Chondrocyte (in vitro differentiated cells): ENCODE results near the gene ACTR3. TPM values are rescaled to one million over a fixed set of nuclear protein-coding genes. Genes with fewer than 3 reads are reported as not detected.

Experiments
- DNase-seq: peaks from one replicate; pipeline ENCODE4 v3.0.0; 2021; ENCODE audit warnings: mixed read lengths, low spot score
- H3K27ac Mint-ChIP-seq: one replicate; pipeline ENCODE4 v1.8.0; 2021; ENCODE audit warnings: mild to moderate bottlenecking, moderate library complexity, mixed read lengths; ENCODE audit not compliant: unreplicated experiment
- H3K27me3 Mint-ChIP-seq: 2 replicates; pipeline ENCODE4 v1.8.0; 2021; ENCODE audit warnings: low read depth, mixed read lengths
- H3K36me3 Mint-ChIP-seq: 2 replicates; pipeline ENCODE4 v1.8.0; 2021; ENCODE audit warnings: low read depth, mixed read lengths
- H3K4me1 Mint-ChIP-seq: 2 replicates; pipeline ENCODE4 v1.8.0; 2021; ENCODE audit warnings: low read depth, mild to moderate bottlenecking, mixed read lengths
- H3K4me3 Mint-ChIP-seq: one replicate; pipeline ENCODE4 v1.8.0; 2021; ENCODE audit warnings: mild to moderate bottlenecking, moderate library complexity, mixed read lengths; ENCODE audit not compliant: unreplicated experiment
- H3K9me3 Mint-ChIP-seq: 2 replicates; pipeline ENCODE4 v1.8.0; 2021; ENCODE audit warnings: low read depth, mixed read lengths
- CTCF ChIP-seq: fragments of 200-600 bp; sonication (generic); IDR thresholded peaks from 2 replicates; pipeline ENCODE4 v1.5.0; 2021; ENCODE audit warnings: antibody characterized with exemption, mild to moderate bottlenecking, moderate library complexity
- total RNA-seq: library from RNA; stranded (reverse); gene quantifications from 3 replicates; pipeline ENCODE4 v1.2.1, GENCODE V29; 2021

ACTR3 gene
- total RNA-seq, 1 donor from 2014 or later = 434 TPM

DNA sequence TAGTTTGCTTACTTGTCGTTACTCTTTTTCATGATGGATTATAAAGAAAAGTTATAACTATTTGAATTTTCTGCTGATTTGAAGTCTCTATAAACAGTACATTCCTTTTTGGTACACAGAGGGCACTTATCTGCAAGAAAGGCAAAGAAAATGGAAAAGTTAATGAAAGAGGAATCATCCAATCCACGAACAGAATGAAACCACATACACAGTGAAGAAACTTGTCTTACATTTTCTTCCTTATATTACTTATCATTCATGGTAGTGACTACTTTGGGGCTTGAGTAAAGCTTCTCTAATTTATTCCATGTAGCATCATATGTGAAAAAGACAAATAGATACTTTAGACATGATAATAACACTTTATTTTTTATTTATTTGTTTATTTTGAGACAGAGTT is 14.8 kb upstream of the ACTR3 start:
- H3K4me3 Mint-ChIP-seq = no peak overlapping the region
- no peak for DNase-seq
- H3K27me3 Mint-ChIP-seq = no peaks in the 10 kb centered on the region
- TF ChIP-seq CTCF = no peak
- no peak overlapping the region for H3K27ac Mint-ChIP-seq
- H3K9me3 Mint-ChIP-seq = no peaks in the 10 kb centered on the region
- no peaks in the 10 kb centered on the region for H3K36me3 Mint-ChIP-seq
- peaks cover 19% of the 10 kb centered on the region for H3K4me1 Mint-ChIP-seq

GRCh38 chr2:113876503-113877387 is 13.1 kb upstream of the ACTR3 start:
- Mint-ChIP-seq H3K4me1 (peaks cover 19% of the 10 kb centered on the region), H3K36me3 (no peaks in the 10 kb centered on the region), H3K4me3 (no peak overlapping the region), H3K9me3 (no peaks in the 10 kb centered on the region), H3K27ac (no peak overlapping the region), H3K27me3 (no peaks in the 10 kb centered on the region)
- TF ChIP-seq CTCF = no peak
- no peak for DNase-seq

GRCh38 chr2:113877711-113878598 is 11.9 kb upstream of the ACTR3 start:
- H3K27ac Mint-ChIP-seq = peak overlapping the region; percentile 8
- no peak for TF ChIP-seq CTCF
- H3K4me3 Mint-ChIP-seq = no peak overlapping the region

GRCh38 chr2:113878743-113879142 is 11.1 kb upstream of the ACTR3 start:
- no peak overlapping the region for H3K4me3 Mint-ChIP-seq
- TF ChIP-seq CTCF = no peak
- no peak overlapping the region for H3K27ac Mint-ChIP-seq
- peaks cover 3% of the 10 kb centered on the region for H3K36me3 Mint-ChIP-seq
- H3K9me3 Mint-ChIP-seq = no peaks in the 10 kb centered on the region
- no peak for DNase-seq
- H3K27me3 Mint-ChIP-seq = no peaks in the 10 kb centered on the region
- peaks cover 19% of the 10 kb centered on the region for H3K4me1 Mint-ChIP-seq

More at GRCh38 chr2:113877711-113878598, 11.9 kb upstream of the ACTR3 start:
- H3K27me3 Mint-ChIP-seq = no peaks in the 10 kb centered on the region
- H3K36me3 Mint-ChIP-seq = peaks cover 1% of the 10 kb centered on the region
- no peaks in the 10 kb centered on the region for H3K9me3 Mint-ChIP-seq
- no peak for DNase-seq
- peaks cover 19% of the 10 kb centered on the region for H3K4me1 Mint-ChIP-seq

DNA sequence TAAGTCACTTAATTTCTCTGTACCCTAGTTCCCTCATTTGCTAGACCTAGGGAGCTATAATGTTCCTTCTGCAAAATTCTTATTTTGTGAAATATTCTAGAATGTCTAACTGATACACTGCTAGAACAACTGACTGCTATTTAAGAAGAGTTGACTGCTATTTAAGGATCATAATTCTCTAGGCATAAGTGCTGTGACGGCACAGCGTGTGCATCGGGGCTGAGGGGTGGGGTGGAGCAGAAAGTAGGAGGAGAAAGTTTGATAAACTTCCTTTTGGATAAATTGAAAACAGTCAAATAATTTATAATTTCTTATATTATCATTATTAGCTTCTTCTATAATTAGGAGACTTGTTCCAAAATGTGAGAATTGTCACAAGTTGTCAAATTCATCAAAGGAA is 10.4 kb upstream of the ACTR3 start:
- H3K36me3 Mint-ChIP-seq = peaks cover 3% of the 10 kb centered on the region
- H3K4me3 Mint-ChIP-seq = no peak overlapping the region
- peaks cover 19% of the 10 kb centered on the region for H3K4me1 Mint-ChIP-seq
- TF ChIP-seq CTCF = no peak
- H3K9me3 Mint-ChIP-seq = no peaks in the 10 kb centered on the region
- H3K27me3 Mint-ChIP-seq = no peaks in the 10 kb centered on the region
- no peak overlapping the region for H3K27ac Mint-ChIP-seq
- DNase-seq = no peak
